ENCODE data around the gene SERPINA5.

DNA sequence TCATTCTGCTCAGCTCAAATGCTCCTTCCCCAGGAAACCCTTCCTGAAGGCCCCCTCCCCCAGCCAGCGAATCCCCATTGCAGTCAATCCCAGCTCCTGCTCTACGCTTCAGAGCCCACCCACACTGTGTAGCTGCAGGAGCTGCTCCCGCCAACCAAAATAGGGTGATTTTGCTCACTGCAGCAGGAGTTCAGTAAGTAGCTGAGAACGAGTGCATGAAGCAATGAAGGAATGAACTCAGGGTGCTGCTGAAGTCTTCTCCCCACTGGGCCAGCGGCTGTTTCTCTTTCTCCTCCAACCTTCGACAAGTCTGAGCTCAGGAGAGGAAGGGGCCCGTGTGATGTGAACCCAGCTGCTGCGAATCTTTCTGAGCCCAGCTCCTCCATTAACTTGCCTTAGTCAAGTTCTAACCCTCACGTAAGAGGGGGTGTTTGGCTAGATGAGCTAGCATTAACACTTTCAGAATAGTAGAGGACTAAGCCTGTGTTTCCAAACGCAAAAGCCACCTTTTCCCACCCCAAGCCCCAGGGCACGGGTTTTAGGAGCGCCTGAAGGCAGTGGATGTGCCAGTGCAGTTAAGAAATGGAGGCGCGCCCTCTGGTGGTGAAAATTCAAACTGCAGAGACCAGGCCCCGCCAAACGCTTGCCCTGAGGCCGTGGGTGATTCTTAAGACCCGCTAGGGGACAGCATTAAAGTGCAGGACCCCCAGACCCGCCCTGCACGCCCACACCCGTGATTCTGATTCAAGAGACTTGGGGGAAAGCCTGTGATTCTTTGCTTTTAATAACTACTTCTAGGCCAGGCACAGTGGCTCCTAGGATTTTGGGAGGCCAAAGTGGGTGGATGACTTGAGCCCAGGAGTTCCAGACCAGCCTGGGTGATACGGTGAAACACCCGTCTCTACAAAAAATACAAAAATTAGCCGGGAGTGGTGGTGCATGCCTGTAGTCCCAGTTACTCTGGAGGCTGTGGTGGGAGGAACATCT lies 31.9 kb upstream of the SERPINA5 start:
- peak; percentile 80 to 98 (median 85) for TF ChIP-seq CTCF (IDR thresholded peaks at IDR 0.05)
- TF ChIP-seq POLR2A (IDR thresholded peaks at IDR 0.05): no peak

All from testis (tissue), 2 donors.